GM19023 (cell line): Measurements from ENCODE around the gene GAP43.
"Not testable (repeated sequence)": the region's sequence is repeated elsewhere in the genome, so short reads cannot be mapped to it uniquely, and the experiment has no call there.

Source experiments
- ATAC-seq: cut with Tn5 transposase; IDR thresholded peaks from one replicate; pipeline ENCODE4 v1.9.1; 2021; ENCODE audit warnings: mild to moderate bottlenecking, moderate library complexity; ENCODE audit not compliant: unreplicated experiment

Gene GAP43

GRCh38 chr3:115692887-115693524 lies 69.7 kb downstream of the GAP43 start:
- peak; percentile 91 for ATAC-seq

GRCh38 chr3:115693868-115694267 lies 70.6 kb downstream of the GAP43 start:
- ATAC-seq: no peak

- ATAC-seq: no peak
Observed at GRCh38 chr3:115695090-115695489, 71.8 kb downstream of the GAP43 start.

GRCh38 chr3:115697263-115698053 lies 74.1 kb downstream of the GAP43 start:
- ATAC-seq: no peak

GRCh38 chr3:115698851-115699591 lies 75.7 kb downstream of the GAP43 start:
- no peak for ATAC-seq

GRCh38 chr3:115699706-115700105 lies 76.4 kb downstream of the GAP43 start:
- no peak for ATAC-seq

- no peak for ATAC-seq
Observed at GRCh38 chr3:115702598-115702997, 79.3 kb downstream of the GAP43 start.

- no peak for ATAC-seq
Observed at GRCh38 chr3:115704661-115705338, 81.5 kb downstream of the GAP43 start.

- ATAC-seq: no peak
Observed at GRCh38 chr3:115706311-115706829, 83.1 kb downstream of the GAP43 start.

- no peak for ATAC-seq
Observed at GRCh38 chr3:115708540-115708939, 85.2 kb downstream of the GAP43 start.

GRCh38 chr3:115709093-115709492 lies 85.8 kb downstream of the GAP43 start:
- ATAC-seq: no peak

- no peak for ATAC-seq
Observed at GRCh38 chr3:115709931-115710330, 86.6 kb downstream of the GAP43 start.

- no peak for ATAC-seq
Observed at GRCh38 chr3:115710799-115711198, 87.5 kb downstream of the GAP43 start.

- no peak for ATAC-seq
Observed at GRCh38 chr3:115712871-115713270, 89.6 kb downstream of the GAP43 start.

- no peak for ATAC-seq
Observed at GRCh38 chr3:115713284-115713683, 90.0 kb downstream of the GAP43 start.

GRCh38 chr3:115715241-115715745 lies 92.0 kb downstream of the GAP43 start:
- ATAC-seq: no peak

- ATAC-seq: no peak
Observed at GRCh38 chr3:115720983-115721382, 97.7 kb downstream of the GAP43 start.

GRCh38 chr3:115725800-115726199 lies 102.5 kb downstream of the GAP43 start:
- ATAC-seq: no peak

GRCh38 chr3:115727135-115727534 lies 103.8 kb downstream of the GAP43 start:
- no peak for ATAC-seq

GRCh38 chr3:115728013-115728412 lies 104.7 kb downstream of the GAP43 start:
- no peak for ATAC-seq

- ATAC-seq: not testable (repeated sequence)
Observed at GRCh38 chr3:115736341-115736740, 113.0 kb downstream of the GAP43 start.
